Keratinocyte (primary cell): ENCODE results near the gene HOXA11.
A peak's percentile ranks its signal among the peaks of the same experiment; 100 is the strongest.

Experiments
- EZH2 ChIP-seq: IDR thresholded peaks from one replicate; pipeline ENCODE4 v1.6.1; 2012; ENCODE audit warnings: inconsistent platforms, mild to moderate bottlenecking, low read length, moderate library complexity
- TF ChIP-seq, protein P1 (sequence below), 3 experiments: IDR thresholded peaks in 1 of 3; conservative IDR thresholded peaks in 1 of 3; optimal IDR thresholded peaks in 1 of 3; 2 replicates in 2 of 3; 3 replicates in 1 of 3; pipeline versions ENCODE3 to v1.5.1; 2011; ENCODE audit warnings: low read length in 3 of 3, mild to moderate bottlenecking in 3 of 3, moderate library complexity in 2 of 3, control low read depth in 1 of 3, inconsistent platforms in 1 of 3; ENCODE audit not compliant: insufficient read depth in 2 of 3; ENCODE audit errors: extremely low read depth in 1 of 3

DNA sequence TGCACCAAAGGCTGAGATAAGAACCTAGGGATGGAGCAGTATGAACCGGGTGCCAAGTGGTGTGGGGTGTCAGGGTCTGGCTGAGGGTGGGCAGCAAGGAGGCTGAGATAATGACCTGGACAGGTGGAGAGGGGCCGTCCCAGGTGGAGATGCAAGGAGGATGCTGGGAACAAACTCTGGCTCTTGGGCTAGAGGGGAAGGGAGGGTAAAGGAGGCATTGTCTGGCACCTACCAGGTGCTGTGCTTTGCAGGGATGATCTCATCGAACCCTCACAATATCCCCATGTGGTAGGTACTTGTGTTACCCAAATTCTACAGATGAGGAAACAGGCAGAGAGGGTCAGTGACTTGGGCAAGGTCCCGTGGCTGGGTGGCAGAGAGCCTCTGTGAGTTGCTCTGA lies 34.8 kb upstream of the HOXA11 start:
- peak; percentile 51 for TF ChIP-seq EZH2
- TF ChIP-seq, protein P1, sequence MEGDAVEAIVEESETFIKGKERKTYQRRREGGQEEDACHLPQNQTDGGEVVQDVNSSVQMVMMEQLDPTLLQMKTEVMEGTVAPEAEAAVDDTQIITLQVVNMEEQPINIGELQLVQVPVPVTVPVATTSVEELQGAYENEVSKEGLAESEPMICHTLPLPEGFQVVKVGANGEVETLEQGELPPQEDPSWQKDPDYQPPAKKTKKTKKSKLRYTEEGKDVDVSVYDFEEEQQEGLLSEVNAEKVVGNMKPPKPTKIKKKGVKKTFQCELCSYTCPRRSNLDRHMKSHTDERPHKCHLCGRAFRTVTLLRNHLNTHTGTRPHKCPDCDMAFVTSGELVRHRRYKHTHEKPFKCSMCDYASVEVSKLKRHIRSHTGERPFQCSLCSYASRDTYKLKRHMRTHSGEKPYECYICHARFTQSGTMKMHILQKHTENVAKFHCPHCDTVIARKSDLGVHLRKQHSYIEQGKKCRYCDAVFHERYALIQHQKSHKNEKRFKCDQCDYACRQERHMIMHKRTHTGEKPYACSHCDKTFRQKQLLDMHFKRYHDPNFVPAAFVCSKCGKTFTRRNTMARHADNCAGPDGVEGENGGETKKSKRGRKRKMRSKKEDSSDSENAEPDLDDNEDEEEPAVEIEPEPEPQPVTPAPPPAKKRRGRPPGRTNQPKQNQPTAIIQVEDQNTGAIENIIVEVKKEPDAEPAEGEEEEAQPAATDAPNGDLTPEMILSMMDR (optimal IDR thresholded peaks at IDR 0.05 in 1 of 3, IDR thresholded peaks at IDR 0.05 in 1 of 3, conservative IDR thresholded peaks at IDR 0.05 in 1 of 3; ENCODE audit: extremely low read depth in 1 of 3, insufficient read depth in 2 of 3, low read length in 3 of 3): no peak
